HEK293T (cell line): Measurements from ENCODE around the gene NDUFA3.

ENCODE experiments used
- CTCF ChIA-PET: fragments of 350-600 bp; formaldehyde crosslinking; extraction: SDS; loops from one replicate; lab custom pipeline; 2021; ENCODE audit warnings: antibody characterized with exemption, inconsistent platforms; lab: Yijun Ruan, JAX
- POLR2A ChIA-PET: fragments of 350-600 bp; formaldehyde crosslinking; extraction: SDS; loops from one replicate; lab custom pipeline; 2020; ENCODE audit warnings: antibody characterized with exemption, inconsistent platforms; lab: Yijun Ruan, JAX
- DNase-seq: peaks from one replicate; pipeline ENCODE4 v3.0.0; 2012; ENCODE audit warnings: mixed read lengths; ENCODE audit errors: extremely low spot score
- ARNT ChIP-seq: fragments of 450-650 bp; IDR thresholded peaks from 2 replicates; pipeline ENCODE4 v1.6.1; 2017; ENCODE audit warnings: mild to moderate bottlenecking
- BHLHE40 ChIP-seq: fragments of 450-650 bp; IDR thresholded peaks from 2 replicates; pipeline ENCODE4 v1.6.1; 2016; ENCODE audit warnings: mild to moderate bottlenecking, moderate library complexity, borderline replicate concordance
- CTBP1 ChIP-seq: fragments of 450-650 bp; IDR thresholded peaks from 2 replicates; pipeline ENCODE4 v1.6.1; 2016; ENCODE audit warnings: borderline replicate concordance
- ELF4 ChIP-seq: fragments of 450-650 bp; IDR thresholded peaks from 2 replicates; pipeline ENCODE4 v1.6.1; 2017; ENCODE audit warnings: antibody characterized with exemption
- FOXA1 ChIP-seq: fragments of 450-650 bp; IDR thresholded peaks from 2 replicates; pipeline ENCODE4 v1.6.1; 2016; ENCODE audit warnings: mild to moderate bottlenecking
- FOXK2 ChIP-seq: fragments of 450-650 bp; IDR thresholded peaks from 2 replicates; pipeline ENCODE4 v1.6.1; 2016; ENCODE audit warnings: mild to moderate bottlenecking
- FOXM1 ChIP-seq: fragments of 450-650 bp; IDR thresholded peaks from 2 replicates; pipeline ENCODE4 v1.6.1; 2017; ENCODE audit warnings: mild to moderate bottlenecking, borderline replicate concordance
- HDGF ChIP-seq: fragments of 450-650 bp; IDR thresholded peaks from 2 replicates; pipeline ENCODE4 v1.6.1; 2017; ENCODE audit warnings: antibody characterized with exemption, borderline replicate concordance
- L3MBTL2 ChIP-seq: fragments of 450-650 bp; conservative IDR thresholded peaks from 2 replicates; pipeline ENCODE4 v1.6.1; 2016; ENCODE audit warnings: mild to moderate bottlenecking
- LEF1 ChIP-seq: fragments of 450-650 bp; IDR thresholded peaks from 2 replicates; pipeline ENCODE4 v1.6.1; 2017; ENCODE audit warnings: mild to moderate bottlenecking, borderline replicate concordance
- NFRKB ChIP-seq: fragments of 450-650 bp; IDR thresholded peaks from 2 replicates; pipeline ENCODE4 v1.6.1; 2016; ENCODE audit warnings: mild to moderate bottlenecking, moderate library complexity
- SP1 ChIP-seq: fragments of 450-650 bp; IDR thresholded peaks from 2 replicates; pipeline ENCODE4 v1.6.1; 2017
- SUZ12 ChIP-seq: fragments of 450-650 bp; IDR thresholded peaks from 2 replicates; pipeline ENCODE4 v1.6.1; 2016; ENCODE audit warnings: mild to moderate bottlenecking
- TARDBP ChIP-seq: fragments of 450-650 bp; IDR thresholded peaks from 2 replicates; pipeline ENCODE4 v1.6.1; 2016
- ZNF384 ChIP-seq: fragments of 450-650 bp; IDR thresholded peaks from 2 replicates; pipeline ENCODE4 v1.6.1; 2016
- TF ChIP-seq, protein P1 (sequence below): fragments of 450-650 bp; IDR thresholded peaks from 2 replicates; pipeline ENCODE4 v1.6.1; 2016

Gene NDUFA3

DNA sequence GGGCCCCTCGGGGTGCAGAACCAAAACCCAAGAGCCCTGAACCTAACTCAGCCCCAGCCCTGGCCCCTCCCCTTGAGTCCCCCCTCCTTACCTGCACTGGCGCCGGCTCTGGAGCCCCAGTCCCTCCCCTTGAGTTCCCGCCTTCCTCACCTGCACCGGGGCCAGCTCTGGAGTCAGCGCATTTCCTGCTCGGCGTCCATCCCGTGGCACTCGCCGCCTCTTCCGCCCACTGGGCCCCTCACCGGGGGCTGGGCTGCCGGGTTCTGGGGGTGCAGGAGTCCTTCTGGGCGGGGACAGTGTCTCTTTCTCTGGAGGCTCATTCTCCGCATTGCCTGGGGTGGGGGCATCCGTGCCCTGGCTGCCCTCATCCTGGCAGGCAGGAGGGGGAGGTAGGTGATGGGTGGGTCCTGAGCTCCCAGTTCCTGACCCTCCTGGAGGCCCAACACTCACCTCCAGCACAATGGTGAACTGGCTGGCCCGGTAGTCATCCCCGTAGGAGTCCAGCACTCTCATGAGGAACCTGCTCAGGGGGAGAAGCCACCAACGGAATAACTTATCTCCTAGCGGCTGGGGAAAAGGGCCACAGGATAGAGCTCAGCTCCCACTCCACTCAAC, 5.3 kb downstream of the NDUFA3 start:
- DNase-seq = no peak
- ChIA-PET CTCF (no interaction called here), POLR2A (no interaction called here)
- no peak for TF ChIP-seq CTBP1
- no peak for TF ChIP-seq ELF4
- TF ChIP-seq FOXM1 = no peak
- TF ChIP-seq FOXK2 = no peak

DNA sequence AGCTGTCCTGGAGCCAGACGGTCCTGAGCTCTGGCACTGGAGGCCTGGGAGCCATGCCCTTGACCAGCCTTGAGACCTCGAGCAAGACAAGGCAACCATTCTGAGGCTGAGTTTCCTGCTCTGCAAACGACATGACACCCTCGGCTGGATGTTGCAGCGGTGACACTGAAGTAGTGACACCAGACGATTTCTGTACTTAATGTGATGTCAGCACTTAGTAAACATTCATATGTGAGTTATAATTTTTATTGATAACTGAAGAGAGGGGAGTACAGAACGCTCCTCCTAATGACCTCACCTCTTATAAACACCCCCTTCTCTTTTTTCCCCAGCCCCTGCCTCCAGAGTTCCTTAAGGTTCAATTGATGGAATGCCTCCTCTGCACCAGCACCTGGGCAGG, 5.8 kb downstream of the NDUFA3 start:
- POLR2A ChIA-PET = no interaction called here
- CTCF ChIA-PET = no interaction called here
- DNase-seq = no peak
- TF ChIP-seq FOXM1 = no peak
- no peak for TF ChIP-seq ARNT
- no peak for TF ChIP-seq ELF4
- no peak for TF ChIP-seq FOXA1
- no peak for TF ChIP-seq BHLHE40
- no peak for TF ChIP-seq ZNF384
- no peak for TF ChIP-seq TARDBP
- TF ChIP-seq CTBP1 = no peak

DNA sequence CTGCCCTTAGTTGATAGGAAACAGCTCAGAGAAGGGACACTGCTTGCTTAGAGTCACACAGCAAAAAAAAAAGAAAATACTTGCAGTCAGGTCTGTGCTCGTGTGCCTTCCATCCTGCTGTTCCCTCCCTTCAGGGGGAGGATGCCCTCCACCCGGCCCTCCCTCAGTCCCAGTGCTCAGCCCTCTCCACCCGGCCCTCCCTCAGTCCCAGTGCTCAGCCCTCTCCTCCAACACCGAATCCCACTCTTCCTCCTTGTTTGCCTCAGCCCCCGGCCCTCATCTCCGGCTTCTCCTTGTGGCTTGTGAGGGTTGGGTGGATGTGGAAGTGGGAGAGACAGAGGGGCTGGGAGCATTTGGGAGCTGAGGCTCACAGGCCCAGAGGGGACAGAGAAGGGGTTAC, 7.0 kb downstream of the NDUFA3 start:
- DNase-seq = no peak
- CTCF ChIA-PET = no interaction called here
- TF ChIP-seq SUZ12 (no peak), SP1 (no peak), BHLHE40 (no peak), ZNF384 (no peak), FOXA1 (no peak)
- POLR2A ChIA-PET = no interaction called here

DNA sequence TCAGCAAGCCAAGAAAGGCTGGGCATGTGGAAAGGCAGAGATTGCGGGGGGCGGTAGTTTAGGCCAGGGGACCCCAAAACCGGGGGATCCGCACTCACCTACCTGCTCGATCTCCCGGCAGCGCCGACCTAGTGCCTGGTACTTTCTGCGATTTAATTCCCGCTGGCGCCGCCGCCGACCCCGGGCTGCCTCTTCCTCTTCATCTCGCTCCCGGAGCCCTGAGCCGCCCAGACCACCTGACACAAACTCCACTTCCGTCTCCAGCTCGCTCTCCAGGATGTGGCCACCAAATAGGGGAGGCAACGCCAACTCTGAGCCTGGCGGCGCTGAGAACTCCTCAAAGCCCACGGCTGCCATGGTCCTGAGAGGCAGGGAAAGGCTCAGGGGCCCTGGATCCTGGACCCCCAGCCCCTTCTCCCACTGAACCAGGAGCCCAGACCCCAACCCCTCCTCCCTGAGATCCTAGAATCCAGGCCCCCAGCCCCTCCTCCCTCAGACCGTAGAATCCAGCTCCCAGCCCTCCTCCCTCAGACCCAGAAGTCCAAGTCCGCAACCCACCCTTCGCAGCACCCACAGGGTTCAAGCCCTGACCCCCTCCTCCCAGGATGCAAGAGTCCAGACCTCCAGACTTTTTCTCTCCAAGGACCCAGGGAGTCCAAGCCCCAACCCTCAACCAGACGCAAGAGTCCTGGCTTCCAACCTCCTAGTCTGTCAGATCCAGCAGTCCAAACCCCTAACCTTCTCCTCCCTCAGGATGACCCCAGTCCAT, 11.9 kb downstream of the NDUFA3 start:
- ChIA-PET CTCF (interaction anchor here (1.1 kb wide), 1 partner anchor 19 kb away, joined by 3 read pairs; no protein-coding TSS in a partner anchor), POLR2A (interaction anchor here (0.8 to 5.9 kb wide), 7 partner anchors 12 to 75 kb away, joined by 3 to 28 read pairs (median 4); partner anchors contain the start of genes CNOT3, LENG1, MBOAT7 and NDUFA3)
- DNase-seq = no peak
- TF ChIP-seq ARNT = no peak
- TF ChIP-seq L3MBTL2 = no peak
- TF ChIP-seq FOXA1 = no peak
- no peak for TF ChIP-seq HDGF
- no peak for TF ChIP-seq ELF4
- no peak for TF ChIP-seq FOXK2

DNA sequence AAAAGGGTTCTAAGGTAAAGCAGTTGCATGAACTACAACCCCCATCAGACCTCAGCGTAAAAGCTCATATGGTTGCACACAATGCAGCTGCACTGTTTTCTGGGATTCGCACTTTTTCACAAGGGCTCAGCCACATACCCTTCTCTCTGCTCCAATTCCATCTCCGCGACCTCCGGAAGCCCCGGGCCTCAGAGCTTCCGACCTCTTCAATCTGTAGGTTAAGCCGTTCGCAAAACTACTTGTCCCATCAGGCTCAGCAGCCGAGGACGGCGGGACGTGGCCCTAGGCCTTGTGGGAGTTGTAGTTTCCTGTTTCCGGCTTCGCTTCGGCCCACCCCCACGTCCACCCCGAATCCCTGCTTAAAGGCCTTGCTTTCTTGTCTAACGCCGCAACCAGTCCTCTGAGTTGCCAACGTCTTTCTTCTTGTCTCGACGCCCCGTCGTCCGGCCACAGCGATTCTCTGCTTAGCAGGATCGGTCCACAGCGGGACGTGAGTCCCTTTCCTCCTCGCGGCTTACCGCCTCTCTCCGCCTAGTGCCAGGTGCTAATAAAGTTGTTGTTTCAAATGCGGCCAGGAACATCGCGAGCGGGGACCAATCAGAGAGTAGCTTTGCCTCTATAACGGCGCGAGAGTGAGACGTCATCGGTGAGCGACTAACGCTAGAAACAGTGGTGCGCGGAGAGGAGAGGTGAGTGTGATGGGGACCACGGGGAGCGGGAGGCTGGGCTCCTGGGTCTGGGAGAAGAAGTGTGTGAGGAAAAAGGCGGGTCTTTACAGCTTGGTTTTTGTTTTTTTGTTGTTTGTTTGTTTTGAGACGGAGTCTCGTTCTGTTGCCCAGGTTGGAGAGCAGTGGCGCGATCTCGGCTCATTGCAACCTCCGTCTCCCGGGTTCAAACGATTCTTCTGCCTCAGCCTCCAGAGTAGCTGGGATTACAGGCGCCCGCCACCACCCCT, 12.7 kb downstream of the NDUFA3 start, which contains the start of the genes PRPF31 and TFPT:
Gene PRPF31, plus strand, starts transcription at position 646 of the 955 bp plus-strand sequence. CDS start 2,525 bp downstream, outside the sequence.
Gene TFPT, minus strand, starts transcription at position 549 of the 955 bp plus-strand sequence. Its CDS starts 388 bp downstream, at position 161.
- POLR2A ChIA-PET = interaction anchor here (0.6 to 5.9 kb wide), 10 partner anchors 10 to 135 kb away, joined by 3 to 28 read pairs (median 4); partner anchors contain the start of genes CNOT3, LENG1, MBOAT7 and NDUFA3
- DNase-seq = peak; percentile 94
- CTCF ChIA-PET = no interaction called here
- TF ChIP-seq L3MBTL2 (peak; percentile 66), TARDBP (no peak), SUZ12 (peak; percentile 91), CTBP1 (peak; percentile 52; the same call in 1 of the 2 replicates), ELF4 (peak; percentile 95), ZNF384 (peak; percentile 71), ARNT (no peak), FOXA1 (no peak), NFRKB (no peak), FOXK2 (peak; percentile 71; the same call in 1 of the 2 replicates), SP1 (no peak), LEF1 (no peak), HDGF (no peak), BHLHE40 (no peak), FOXM1 (no peak)
- TF ChIP-seq, protein P1, sequence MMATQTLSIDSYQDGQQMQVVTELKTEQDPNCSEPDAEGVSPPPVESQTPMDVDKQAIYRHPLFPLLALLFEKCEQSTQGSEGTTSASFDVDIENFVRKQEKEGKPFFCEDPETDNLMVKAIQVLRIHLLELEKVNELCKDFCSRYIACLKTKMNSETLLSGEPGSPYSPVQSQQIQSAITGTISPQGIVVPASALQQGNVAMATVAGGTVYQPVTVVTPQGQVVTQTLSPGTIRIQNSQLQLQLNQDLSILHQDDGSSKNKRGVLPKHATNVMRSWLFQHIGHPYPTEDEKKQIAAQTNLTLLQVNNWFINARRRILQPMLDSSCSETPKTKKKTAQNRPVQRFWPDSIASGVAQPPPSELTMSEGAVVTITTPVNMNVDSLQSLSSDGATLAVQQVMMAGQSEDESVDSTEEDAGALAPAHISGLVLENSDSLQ = no peak

DNA sequence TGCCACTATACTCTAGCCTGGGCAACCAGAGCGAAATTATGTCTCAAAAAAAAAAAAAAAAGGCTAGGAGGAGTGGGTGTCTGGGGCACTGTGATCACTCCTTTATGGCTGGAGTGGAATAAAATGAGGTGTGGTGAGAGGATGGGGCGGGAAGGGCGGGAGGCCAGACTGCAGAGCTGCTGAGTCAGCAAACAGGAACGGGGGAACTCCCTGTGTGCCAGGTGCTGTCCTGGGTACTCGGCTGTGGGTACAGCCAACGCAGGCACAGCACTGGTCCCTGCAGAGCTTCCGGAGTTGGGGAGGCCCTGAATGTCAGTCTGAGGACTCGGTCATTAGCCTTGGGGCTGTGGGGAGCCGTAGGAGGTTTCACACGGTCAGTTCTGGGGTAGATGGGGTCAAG, 18.6 kb downstream of the NDUFA3 start:
- ChIA-PET CTCF (no interaction called here), POLR2A (no interaction called here)
- TF ChIP-seq SP1 (no peak), FOXK2 (no peak), LEF1 (no peak), SUZ12 (no peak), BHLHE40 (no peak), CTBP1 (no peak), ARNT (no peak), FOXM1 (no peak)
- TF ChIP-seq, protein P1 = no peak
- no peak for DNase-seq
